GM12878 (cell line): ENCODE data around the gene BMP15. TPM values are rescaled to one million over a fixed set of nuclear protein-coding genes. Genes with fewer than 3 reads are reported as not detected.

Experiments
- ATAC-seq: fragments of 200-7000 bp; cut with Tn5 transposase; 3 replicates; pipeline ENCODE4 v1.9.1; 2020; ENCODE audit warnings: mild to moderate bottlenecking, moderate library complexity
- BruUV-seq: library from RNA; stranded (reverse); fragments of 400-500 nt; replicated peaks from 2 replicates; lab custom pipeline; 2021; lab: Mats Ljungman, UMichigan
- CTCF ChIA-PET: fragments of 300-600 bp; sonication (Branson Sonifier 250); formaldehyde crosslinking; extraction: SDS; loops from one replicate; lab custom pipeline; 2021; ENCODE audit warnings: inconsistent platforms; lab: Yijun Ruan, JAX
- POLR2A ChIA-PET: fragments of 350-600 bp; formaldehyde crosslinking; extraction: SDS; loops from one replicate; lab custom pipeline; 2021; ENCODE audit warnings: inconsistent platforms; lab: Charles Lee
- RAD21 ChIA-PET: fragments of 300-600 bp; sonication (Branson Sonifier 250); formaldehyde crosslinking; loops from one replicate; lab custom pipeline; 2023; ENCODE audit warnings: antibody characterized with exemption; ENCODE audit not compliant: unreplicated experiment; lab: Charles Lee
- SMC1A ChIA-PET: fragments of 300-600 bp; sonication (Branson Sonifier 250); formaldehyde crosslinking; loops from one replicate; lab custom pipeline; 2023; ENCODE audit not compliant: unreplicated experiment, uncharacterized antibody; lab: Charles Lee
- DNase-seq: peaks from one replicate; pipeline ENCODE4 v3.0.0-alpha.2; 2011; ENCODE audit warnings: low read depth, low spot score
- FAIRE-seq: peaks from 3 replicates; lab custom pipeline; 2011; peaks lifted over from hg19 to GRCh38; lab: Jason Lieb, UNC
- H2AFZ ChIP-seq: 2 replicates; pipeline ENCODE4 v1.6.0; 2011; ENCODE audit warnings: low read depth, low read length, control low read depth; ENCODE audit not compliant: control insufficient read depth
- H3K27ac ChIP-seq: 2 replicates; pipeline ENCODE4 v1.5.1; 2011; ENCODE audit warnings: control low read depth; ENCODE audit not compliant: control insufficient read depth, insufficient read depth
- H3K27me3 ChIP-seq, 2 experiments: replicated peaks in 1 of 2; 2 replicates each; pipeline versions ENCODE4 v1.6.0 to v1.6.1; 2011; ENCODE audit warnings: low read length in 1 of 2; ENCODE audit not compliant: control insufficient read depth in 2 of 2, insufficient read depth in 2 of 2
- H3K36me3 ChIP-seq, 2 experiments: 2 replicates each; pipeline ENCODE4 v1.5.1; 2011; ENCODE audit warnings: low read length in 1 of 2; ENCODE audit not compliant: control insufficient read depth in 2 of 2, insufficient read depth in 2 of 2
- H3K4me1 ChIP-seq: 2 replicates; pipeline ENCODE4 v1.6.1; 2011; ENCODE audit warnings: mild to moderate bottlenecking, low read length, moderate library complexity, mixed read lengths; ENCODE audit not compliant: control insufficient read depth, insufficient read depth
- H3K4me2 ChIP-seq: 2 replicates; pipeline ENCODE4 v1.6.0; 2011; ENCODE audit warnings: control low read depth; ENCODE audit not compliant: control insufficient read depth, insufficient read depth
- H3K4me3 ChIP-seq: fragments of 200-600 bp; sonication (generic); 2 replicates; pipeline ENCODE4 v1.5.1; 2016
- H3K79me2 ChIP-seq: 2 replicates; pipeline ENCODE4 v1.6.0; 2011; ENCODE audit warnings: low read length; ENCODE audit not compliant: control insufficient read depth, insufficient read depth
- H3K9ac ChIP-seq: 2 replicates; pipeline ENCODE4 v1.8.0; 2011; ENCODE audit warnings: low read length, control low read depth, mixed read lengths; ENCODE audit not compliant: control insufficient read depth, insufficient read depth
- H3K9me3 ChIP-seq: replicated peaks from 3 replicates; pipeline ENCODE4 v1.5.1; 2011; ENCODE audit warnings: mild to moderate bottlenecking, low read length; ENCODE audit not compliant: control insufficient read depth, insufficient read depth
- H4K20me1 ChIP-seq: 2 replicates; pipeline ENCODE4 v1.6.0; 2011; ENCODE audit not compliant: control insufficient read depth, insufficient read depth
- FOS ChIP-seq: IDR thresholded peaks from 3 replicates; pipeline ENCODE4 v1.6.1; 2011; ENCODE audit warnings: borderline replicate concordance; ENCODE audit not compliant: insufficient read length; ENCODE audit errors: extremely low read depth
- FOXM1 ChIP-seq: IDR thresholded peaks from 2 replicates; pipeline ENCODE4 v1.6.1; 2012; ENCODE audit warnings: low read depth, mild to moderate bottlenecking, inconsistent platforms, low read length, moderate library complexity
- MXI1 ChIP-seq: fragments of 150-350 bp; IDR thresholded peaks from 2 replicates; pipeline ENCODE4 v1.6.1; 2011; ENCODE audit warnings: low read depth, mild to moderate bottlenecking, inconsistent platforms, low read length, improper control_type of control experiment
- SIX5 ChIP-seq: IDR thresholded peaks from 2 replicates; pipeline ENCODE4 v1.6.1; 2011; ENCODE audit warnings: mild to moderate bottlenecking, low read depth, low read length, moderate library complexity; ENCODE audit not compliant: severe bottlenecking
- STAT3 ChIP-seq: IDR thresholded peaks from 2 replicates; pipeline ENCODE4 v1.6.1; 2011; ENCODE audit warnings: low read depth, low read length, improper control_type of control experiment
- ZBED1 ChIP-seq: IDR thresholded peaks from 2 replicates; pipeline ENCODE4 v1.6.1; 2016; ENCODE audit warnings: borderline replicate concordance
- in situ Hi-C: fragments of 300-500 bp; cut with MboI; formaldehyde crosslinking; loops from 9 replicates; pipeline ENCODE4 v1.14.3; 2018; ENCODE audit warnings: mixed read lengths
- intact Hi-C: fragments of 100-400 bp; cut with micrococcal nuclease; formaldehyde crosslinking; loops from one replicate; pipeline ENCODE4 v1.14.2; 2022; ENCODE audit not compliant: unreplicated experiment
- polyA plus RNA-seq, 11 experiments: library from polyadenylated mRNA; depleted of rRNA in 4 of 11; unstranded in 6 of 11; stranded (reverse) in 5 of 11; fragments of >200 nt; fragmentation: Nextera tagmentation in 4 of 11; fragmentation: Illumina TruSeq in 1 of 11; extraction: Ambion mirVana in 4 of 11; extraction: Trizol in 1 of 11; gene quantifications; 1 replicate in 1 of 11; 2 replicates in 10 of 11; pipeline versions ENCODE4 v1.2.1 to v1.2.3, GENCODE V29; 2011 to 2016; ENCODE audit warnings: inconsistent platforms in 2 of 11, missing spikeins in 2 of 11, low read depth in 1 of 11
- total RNA-seq, 4 experiments: library from RNA; depleted of rRNA in 3 of 4; stranded (reverse); fragments of >200 nt in 3 of 4; fragmentation: Illumina TruSeq in 1 of 4; extraction: Trizol in 1 of 4; gene quantifications; 2 replicates each; pipeline versions ENCODE4 v1.2.1 to v1.2.3, GENCODE V29; 2013 to 2021
- TF ChIP-seq, protein P1 (sequence below): fragments of 450-650 bp; IDR thresholded peaks from 2 replicates; pipeline ENCODE4 v1.6.1; 2017; ENCODE audit warnings: mild to moderate bottlenecking, moderate library complexity
- TF ChIP-seq, protein P2 (sequence below): fragments of 450-650 bp; IDR thresholded peaks from 2 replicates; pipeline ENCODE4 v1.6.1; 2017; ENCODE audit warnings: mild to moderate bottlenecking

The BMP15 gene
- total and polyA plus RNA-seq, 10 of the 15 experiments (the other 5 are each of a cell fraction or from before 2014, with no cell fraction given): not detected

GRCh38 chrX:50963842-50964241 is 53.3 kb downstream of the BMP15 start:
- Histone ChIP-seq H3K9me3 (no peaks in the 10 kb centered on the region), H3K4me1 (no peaks in the 10 kb centered on the region), H3K4me2 (no peak overlapping the region), H2AFZ (no peak overlapping the region), H4K20me1 (no peaks in the 10 kb centered on the region), H3K27ac (no peak overlapping the region), H3K9ac (no peak overlapping the region), H3K27me3 (no peaks in the 10 kb centered on the region), H3K36me3 (no peaks in the 10 kb centered on the region), H3K4me3 (no peak overlapping the region), H3K79me2 (no peaks in the 10 kb centered on the region)
- ChIA-PET SMC1A (interaction anchor here (0.7 kb wide), 1 partner anchor 21 kb away, joined by 3 read pairs; no protein-coding TSS in a partner anchor), RAD21 (no interaction called here), POLR2A (no interaction called here), CTCF (no interaction called here)
- TF ChIP-seq, protein P1, sequence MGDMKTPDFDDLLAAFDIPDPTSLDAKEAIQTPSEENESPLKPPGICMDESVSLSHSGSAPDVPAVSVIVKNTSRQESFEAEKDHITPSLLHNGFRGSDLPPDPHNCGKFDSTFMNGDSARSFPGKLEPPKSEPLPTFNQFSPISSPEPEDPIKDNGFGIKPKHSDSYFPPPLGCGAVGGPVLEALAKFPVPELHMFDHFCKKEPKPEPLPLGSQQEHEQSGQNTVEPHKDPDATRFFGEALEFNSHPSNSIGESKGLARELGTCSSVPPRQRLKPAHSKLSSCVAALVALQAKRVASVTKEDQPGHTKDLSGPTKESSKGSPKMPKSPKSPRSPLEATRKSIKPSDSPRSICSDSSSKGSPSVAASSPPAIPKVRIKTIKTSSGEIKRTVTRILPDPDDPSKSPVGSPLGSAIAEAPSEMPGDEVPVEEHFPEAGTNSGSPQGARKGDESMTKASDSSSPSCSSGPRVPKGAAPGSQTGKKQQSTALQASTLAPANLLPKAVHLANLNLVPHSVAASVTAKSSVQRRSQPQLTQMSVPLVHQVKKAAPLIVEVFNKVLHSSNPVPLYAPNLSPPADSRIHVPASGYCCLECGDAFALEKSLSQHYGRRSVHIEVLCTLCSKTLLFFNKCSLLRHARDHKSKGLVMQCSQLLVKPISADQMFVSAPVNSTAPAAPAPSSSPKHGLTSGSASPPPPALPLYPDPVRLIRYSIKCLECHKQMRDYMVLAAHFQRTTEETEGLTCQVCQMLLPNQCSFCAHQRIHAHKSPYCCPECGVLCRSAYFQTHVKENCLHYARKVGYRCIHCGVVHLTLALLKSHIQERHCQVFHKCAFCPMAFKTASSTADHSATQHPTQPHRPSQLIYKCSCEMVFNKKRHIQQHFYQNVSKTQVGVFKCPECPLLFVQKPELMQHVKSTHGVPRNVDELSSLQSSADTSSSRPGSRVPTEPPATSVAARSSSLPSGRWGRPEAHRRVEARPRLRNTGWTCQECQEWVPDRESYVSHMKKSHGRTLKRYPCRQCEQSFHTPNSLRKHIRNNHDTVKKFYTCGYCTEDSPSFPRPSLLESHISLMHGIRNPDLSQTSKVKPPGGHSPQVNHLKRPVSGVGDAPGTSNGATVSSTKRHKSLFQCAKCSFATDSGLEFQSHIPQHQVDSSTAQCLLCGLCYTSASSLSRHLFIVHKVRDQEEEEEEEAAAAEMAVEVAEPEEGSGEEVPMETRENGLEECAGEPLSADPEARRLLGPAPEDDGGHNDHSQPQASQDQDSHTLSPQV: no peak
- TF ChIP-seq FOS (no peak), MXI1 (no peak), STAT3 (no peak), SIX5 (no peak), ZBED1 (no peak), FOXM1 (no peak)
- TF ChIP-seq, protein P2, sequence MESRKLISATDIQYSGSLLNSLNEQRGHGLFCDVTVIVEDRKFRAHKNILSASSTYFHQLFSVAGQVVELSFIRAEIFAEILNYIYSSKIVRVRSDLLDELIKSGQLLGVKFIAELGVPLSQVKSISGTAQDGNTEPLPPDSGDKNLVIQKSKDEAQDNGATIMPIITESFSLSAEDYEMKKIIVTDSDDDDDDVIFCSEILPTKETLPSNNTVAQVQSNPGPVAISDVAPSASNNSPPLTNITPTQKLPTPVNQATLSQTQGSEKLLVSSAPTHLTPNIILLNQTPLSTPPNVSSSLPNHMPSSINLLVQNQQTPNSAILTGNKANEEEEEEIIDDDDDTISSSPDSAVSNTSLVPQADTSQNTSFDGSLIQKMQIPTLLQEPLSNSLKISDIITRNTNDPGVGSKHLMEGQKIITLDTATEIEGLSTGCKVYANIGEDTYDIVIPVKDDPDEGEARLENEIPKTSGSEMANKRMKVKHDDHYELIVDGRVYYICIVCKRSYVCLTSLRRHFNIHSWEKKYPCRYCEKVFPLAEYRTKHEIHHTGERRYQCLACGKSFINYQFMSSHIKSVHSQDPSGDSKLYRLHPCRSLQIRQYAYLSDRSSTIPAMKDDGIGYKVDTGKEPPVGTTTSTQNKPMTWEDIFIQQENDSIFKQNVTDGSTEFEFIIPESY: no peak
- in situ Hi-C loops (no loop called here), intact Hi-C loops (no loop called here)
- no peak for ATAC-seq
- FAIRE-seq: no peak
- no peak for DNase-seq
- no TSS peak for BruUV-seq

Other genes with a start within 250 kb of the BMP15 start
- not detected in 2 replicates for gene SHROOM4, start 96.5 kb upstream of the BMP15 start, total RNA-seq (2014; rRNA removed)
- under 0.01 TPM in 1 of 2 replicates, not detected in the other for gene SHROOM4, start 96.5 kb upstream of the BMP15 start, total RNA-seq (2014; rRNA removed; fragmentation: Illumina TruSeq; extraction: Trizol)
- gene SHROOM4, start 96.5 kb upstream of the BMP15 start, total RNA-seq (2021): 0.03 TPM in 2 replicates
- not detected in 2 replicates for gene SHROOM4, start 96.5 kb upstream of the BMP15 start, polyA plus RNA-seq (2011; rRNA removed)
- 0.01 TPM in 1 of 2 replicates, not detected in the other for gene SHROOM4, start 96.5 kb upstream of the BMP15 start, polyA plus RNA-seq (2014; fragmentation: Illumina TruSeq; extraction: Trizol)
- gene SHROOM4, start 96.5 kb upstream of the BMP15 start, polyA plus RNA-seq (2014; fragmentation: Nextera tagmentation; extraction: Ambion mirVana): not detected
- gene SHROOM4, start 96.5 kb upstream of the BMP15 start, polyA plus RNA-seq (2014; rRNA removed): 0.03 TPM in 1 of 2 replicates, not detected in the other
- not detected for gene SHROOM4, start 96.5 kb upstream of the BMP15 start, polyA plus RNA-seq (2016; fragmentation: Nextera tagmentation; extraction: Ambion mirVana)